ENCODE data around the gene RGS9BP.
"Not testable (repeated sequence)": the region's sequence is repeated elsewhere in the genome, so short reads cannot be mapped to it uniquely, and the experiment has no call there.

Gene RGS9BP, protein sequence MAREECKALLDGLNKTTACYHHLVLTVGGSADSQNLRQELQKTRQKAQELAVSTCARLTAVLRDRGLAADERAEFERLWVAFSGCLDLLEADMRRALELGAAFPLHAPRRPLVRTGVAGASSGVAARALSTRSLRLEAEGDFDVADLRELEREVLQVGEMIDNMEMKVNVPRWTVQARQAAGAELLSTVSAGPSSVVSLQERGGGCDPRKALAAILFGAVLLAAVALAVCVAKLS

DNA sequence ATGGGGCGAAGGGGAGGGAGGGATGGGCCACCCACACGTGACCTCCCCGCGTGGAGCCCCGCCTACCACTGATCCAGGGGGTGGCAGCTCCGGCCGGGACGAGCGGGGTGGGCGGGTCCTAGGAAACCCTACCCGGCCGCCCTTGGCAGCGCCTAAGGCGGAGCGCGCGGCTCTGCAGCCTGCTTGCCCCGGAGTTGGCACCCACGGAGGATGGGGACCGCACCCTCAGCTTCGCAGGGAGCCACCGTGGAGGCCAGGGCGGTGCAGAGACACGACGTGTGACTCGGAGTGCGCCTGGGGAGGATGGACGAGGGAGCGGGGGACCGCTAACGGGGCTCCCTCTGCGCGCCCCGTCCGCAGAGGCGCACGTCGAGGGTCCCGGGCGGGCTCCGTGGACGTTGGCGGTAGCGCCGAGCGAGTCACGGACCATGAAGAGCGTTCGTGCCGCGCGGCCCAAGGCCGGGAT is at the start of gene RGS9BP:
Gene RGS9BP, plus strand, starts transcription at position 129 of the 466 bp plus-strand sequence. CDS start 416 bp downstream, outside the sequence.
- DNase-seq, result peak; percentile 73

DNA sequence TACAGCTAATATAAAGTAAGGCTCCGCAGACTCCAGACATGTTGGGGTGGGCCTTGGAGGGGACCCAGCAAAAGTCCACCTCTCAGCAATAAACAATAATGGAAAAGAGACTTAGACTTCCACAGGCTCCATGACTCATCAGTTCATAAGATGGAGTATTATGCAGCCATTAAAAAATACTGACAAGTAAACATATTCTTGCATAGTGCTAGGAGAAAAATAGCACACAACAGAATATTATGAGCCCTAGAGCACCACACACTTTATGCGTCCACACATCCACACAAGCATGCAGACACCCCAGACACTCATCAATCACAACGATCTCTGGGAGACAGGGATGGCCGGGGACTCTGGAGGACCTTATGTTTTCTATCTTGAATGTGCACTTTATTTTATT is 48.7 kb upstream of the RGS9BP start:
- no peak for DNase-seq

DNA sequence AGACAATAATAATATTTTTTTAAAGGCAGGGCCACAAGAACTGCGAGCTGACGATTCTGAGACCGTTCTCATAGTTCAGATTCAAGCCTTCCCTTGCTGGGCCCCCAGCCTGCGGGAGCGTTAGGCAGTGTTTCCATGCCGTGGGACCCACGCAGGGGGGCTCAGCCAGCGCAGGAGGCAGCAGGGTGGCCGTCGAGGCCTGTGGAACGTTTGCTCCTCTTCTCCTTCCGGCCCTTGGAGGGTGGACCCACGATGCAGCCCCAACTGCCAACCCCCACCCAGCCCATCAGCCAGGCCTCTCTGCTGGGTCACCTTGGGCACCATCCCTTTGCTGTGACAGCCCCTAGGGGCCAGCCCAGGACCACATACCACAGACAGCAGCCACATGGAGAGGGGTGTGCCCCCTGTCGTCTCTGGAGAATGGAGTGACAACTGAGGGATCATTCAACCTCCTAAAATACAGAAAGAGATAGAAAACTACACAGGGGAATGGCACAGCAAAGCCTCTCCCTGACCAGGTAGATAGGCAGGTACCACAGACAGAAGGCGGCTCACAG is 47.9 kb upstream of the RGS9BP start:
- DNase-seq, result no peak

DNA sequence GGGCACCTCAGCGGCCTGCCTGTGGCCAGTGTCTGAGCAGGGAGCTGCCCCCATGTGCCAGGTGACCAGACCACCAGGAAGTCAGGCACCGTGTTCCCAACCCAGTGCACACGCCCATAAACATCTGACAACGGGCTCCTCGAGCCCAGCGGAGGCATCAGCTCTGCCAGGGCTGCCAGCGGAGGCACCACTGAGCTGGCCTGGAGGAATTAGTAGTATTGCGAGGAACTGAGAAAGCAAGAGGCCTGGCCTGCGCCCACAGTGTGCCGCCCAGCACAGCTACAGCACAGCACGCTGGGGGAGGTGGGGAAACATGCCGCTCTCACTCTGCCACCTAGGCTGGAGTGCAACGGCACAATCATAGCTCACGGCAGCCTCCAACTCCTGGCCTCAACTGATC is 45.3 kb upstream of the RGS9BP start:
- DNase-seq, result no peak

DNA sequence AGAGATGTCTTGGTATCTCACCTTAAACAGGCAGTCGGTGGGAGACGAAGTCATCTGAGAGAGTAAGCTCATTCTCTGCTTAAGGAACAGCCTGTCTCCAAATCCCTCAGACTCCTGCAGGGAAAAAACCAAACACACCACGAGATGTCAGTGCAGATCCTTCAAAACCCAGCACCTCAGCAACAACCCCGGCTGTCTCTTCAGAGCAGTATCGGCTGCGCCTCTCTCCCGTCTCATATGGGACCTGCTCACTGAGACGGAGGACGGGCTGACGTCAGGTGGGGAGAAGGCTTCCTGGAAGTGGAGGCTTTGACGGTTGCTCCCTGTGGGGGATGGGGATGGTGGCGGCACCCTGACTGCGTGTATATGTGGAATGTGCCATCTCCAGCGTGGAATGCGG is 44.3 kb upstream of the RGS9BP start:
- no peak for DNase-seq

DNA sequence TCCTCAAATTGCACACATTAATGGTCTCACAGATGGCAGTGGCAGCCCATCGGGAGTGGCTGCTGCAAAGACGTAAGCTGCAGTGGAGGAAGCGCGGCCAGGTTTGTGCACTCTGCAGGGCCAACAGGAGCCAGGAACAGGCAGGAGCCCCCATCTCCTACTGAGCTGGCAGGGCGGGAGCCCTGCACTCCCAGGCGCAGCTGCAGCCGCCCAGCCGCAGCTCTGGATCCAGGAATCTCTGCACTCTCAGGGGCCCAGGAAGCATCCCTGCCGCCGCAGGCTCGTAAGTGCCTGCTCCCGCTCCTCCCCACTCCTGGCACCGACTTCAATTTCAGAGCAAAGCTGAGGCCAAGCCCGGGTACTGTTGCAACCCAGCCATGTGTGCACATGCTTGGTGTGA is 38.2 kb upstream of the RGS9BP start:
- no peak for DNase-seq

DNA sequence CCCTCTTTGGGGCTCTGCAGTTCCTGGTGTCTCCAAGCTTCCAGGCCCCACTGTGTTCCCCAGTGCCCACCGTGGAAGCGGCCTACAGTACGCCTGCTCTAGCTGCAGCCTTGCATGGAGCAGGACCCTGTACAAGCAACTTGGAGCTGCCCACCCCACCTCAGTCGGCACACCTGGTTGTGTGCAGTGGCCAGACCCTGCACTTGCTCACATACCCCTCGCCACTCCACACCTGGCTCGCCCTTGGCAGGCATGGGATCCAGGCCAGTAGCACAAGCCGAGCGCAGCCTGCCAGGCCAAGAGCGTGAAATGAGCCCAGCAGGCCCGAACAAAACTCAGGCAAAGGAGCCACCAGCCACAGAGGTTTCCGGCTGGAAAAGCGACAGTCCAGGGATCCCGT is 37.0 kb upstream of the RGS9BP start:
- DNase-seq, result no peak

DNA sequence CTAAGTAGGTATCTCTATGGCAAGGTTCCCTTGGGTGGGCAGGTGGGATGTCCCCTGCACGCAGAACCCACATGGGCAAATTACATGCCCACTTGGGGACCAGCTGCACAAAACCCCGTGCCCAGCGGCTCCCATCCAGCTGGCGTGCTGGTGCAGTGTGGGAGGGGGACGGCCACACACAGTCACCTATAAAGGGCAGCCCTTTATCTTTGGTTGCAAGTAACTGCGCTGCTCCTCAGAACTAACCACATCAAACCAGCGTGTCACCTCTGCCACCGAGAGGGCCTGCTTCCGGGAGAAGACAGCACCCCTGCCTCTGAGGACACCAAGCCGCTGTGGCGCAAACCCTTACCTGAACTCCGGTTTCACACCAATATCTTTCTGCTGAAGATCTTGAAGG is 32.9 kb upstream of the RGS9BP start:
- DNase-seq, result no peak

DNA sequence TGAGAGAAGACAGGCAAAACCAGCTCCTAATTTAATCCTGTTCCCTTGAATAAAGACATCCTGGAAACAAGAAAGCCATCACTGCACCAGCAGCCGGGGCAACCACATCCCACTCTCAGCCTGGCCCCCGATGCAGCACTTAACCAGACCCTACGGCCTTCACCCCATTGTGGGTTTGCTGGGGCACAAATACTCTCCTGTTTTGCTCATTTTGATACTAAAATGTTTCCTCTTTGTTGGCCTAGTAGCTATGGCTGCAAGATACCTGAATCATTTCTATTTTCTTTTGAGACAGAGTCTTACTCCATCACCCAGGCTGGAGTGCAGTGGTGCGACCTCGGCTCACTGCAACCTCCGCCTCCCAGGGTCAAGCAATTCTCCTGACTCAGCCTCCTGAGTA is 29.1 kb upstream of the RGS9BP start:
- no peak for DNase-seq

DNA sequence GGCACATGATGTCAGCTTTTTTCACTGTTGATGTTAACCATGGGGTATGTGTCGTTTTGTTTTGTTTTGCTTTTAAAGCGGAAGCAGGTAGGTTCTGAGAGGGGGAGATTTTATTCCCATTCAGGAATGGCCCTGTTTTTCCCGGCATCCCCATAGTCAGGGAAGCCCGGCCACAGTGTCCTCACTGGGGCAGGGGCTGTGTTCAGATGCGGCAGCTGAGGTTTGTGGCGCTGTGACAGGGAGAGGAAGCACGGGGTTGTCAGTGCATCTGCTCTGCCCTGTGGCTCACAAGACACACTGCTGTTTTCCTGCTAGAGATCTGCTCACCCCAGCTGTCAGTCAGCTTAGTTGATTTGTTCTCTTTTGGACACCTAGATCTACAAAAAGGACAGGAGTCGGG is 28.3 kb upstream of the RGS9BP start:
- DNase-seq, result no peak

DNA sequence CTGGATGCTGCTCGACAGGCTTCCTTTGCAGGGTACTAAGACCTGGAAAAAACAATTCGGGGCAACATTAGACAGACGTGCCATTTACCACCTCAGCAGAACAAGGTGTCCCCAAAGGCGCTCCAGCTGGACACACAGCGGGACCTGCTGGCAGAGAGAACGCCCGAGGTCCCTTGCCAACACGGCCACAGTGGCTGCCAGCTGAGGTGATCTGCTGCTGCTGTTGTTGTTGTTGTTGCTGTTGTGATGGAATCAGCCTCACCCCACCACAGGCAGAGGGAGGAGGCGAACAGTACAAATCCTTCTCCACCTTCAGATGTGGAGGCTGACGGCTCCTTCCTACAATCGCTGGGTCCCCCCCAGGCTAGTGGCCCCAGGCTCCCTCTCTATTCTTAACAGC is 25.9 kb upstream of the RGS9BP start:
- no peak for DNase-seq

DNA sequence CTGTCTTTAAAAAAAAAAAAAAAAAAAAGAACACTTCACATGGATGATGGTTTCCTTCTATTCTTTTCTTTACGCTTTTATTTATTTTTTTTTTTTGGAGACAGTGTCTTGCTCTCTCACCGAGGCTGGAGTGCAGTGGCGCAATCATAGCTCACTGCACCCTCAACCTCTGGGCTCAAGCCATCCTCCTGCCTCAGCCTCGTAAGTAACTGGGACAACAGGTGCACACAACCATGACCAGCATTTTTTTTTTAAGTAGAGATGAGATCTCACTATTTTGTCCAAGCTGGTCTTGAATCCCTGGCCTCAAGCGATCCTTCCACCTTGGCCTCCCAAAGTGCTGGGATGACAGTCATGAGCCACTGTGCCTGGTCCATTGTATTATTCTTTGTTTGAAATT is 25.0 kb upstream of the RGS9BP start:
- DNase-seq, result no peak

DNA sequence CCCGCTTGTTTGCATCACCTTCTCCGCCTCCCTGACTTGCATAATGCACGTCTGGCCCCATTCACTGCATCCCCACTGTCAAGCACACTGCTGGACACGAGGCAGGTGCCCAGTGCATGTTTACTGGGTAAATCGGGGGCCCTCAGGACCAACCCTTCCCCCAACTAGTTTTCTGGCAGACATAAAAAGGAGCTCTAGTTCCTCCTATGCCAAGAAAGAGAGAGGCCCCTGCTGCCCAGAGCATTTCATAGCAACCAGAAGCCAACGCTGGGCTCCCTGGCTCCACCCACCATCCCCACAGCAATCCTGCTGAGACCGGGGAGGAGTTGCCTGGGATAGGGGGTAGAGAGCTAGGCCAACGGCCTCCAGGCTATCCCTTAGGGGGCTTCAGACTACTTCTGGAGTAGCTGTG is 23.9 kb upstream of the RGS9BP start:
- peak; percentile 60 for DNase-seq

DNA sequence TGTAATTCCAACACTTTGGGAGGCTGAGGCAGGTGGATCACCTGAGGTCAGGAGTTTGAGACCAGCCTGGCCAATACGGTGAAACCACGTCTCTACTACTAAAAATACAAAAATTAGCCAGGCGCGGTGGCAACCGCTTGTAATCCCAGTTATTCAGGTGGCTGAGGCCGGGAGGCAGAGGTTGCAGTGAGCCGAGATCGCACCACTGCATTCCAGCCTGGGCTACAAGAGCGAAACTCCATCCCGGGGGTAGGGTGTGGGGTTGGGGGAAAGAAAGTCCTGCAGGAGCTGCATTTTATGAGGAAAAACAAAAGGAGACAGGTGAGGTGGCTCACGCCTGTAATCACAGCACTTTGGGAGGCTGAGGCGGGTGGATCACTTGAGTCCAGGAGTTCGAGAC is 23.3 kb upstream of the RGS9BP start:
- DNase-seq, result not testable (repeated sequence)

DNA sequence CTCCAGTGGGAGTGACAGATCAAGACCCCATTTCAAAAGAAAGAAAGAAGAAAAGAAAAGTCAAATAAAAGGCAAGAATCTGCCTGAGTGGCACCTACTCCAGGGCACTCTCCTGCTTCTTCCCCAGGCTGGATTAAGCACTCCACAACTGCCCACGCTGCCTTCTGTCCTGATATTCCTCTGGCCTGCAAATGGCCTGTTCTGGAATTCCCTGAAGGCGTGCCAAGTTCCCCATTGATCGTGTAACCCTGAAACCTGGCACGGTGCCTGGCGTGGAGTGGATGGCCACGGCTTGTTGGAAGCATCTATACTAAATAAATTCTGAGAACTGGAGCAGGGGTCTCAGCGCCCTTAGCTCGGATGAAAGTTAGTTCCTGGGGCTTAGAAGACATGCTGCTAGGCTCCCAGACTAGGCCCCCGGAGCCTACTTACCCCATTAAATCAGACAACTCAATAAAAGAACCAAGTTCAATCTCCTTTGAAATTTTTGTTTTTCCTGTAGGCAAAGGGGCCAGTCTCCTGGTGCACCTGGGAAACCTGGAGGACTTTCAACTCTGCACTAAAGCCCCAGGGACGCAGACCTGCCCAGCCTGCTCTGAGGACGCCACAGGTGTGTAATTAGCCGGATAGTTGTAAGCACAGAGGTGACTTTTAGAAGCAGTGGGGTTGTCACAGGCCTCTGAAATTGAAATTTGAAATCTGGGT is 22.6 kb upstream of the RGS9BP start:
- peak; percentile 29 for DNase-seq

DNA sequence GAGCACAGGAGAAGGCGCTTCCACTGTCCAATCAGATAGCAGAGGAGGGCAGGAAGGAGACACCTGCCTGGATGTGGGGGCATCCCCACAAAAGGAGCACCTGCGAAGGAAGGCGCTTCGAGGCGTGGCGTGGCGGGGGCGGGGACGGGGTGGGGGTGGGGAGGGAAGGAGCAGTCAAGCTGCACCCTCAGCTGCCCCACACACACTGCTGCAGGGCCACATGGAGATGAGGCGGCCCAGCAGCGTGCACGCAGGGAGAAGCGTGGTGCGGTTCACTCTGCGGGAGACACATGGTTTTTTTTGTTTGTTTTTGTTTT is 22.1 kb upstream of the RGS9BP start:
- DNase-seq, result no peak

DNA sequence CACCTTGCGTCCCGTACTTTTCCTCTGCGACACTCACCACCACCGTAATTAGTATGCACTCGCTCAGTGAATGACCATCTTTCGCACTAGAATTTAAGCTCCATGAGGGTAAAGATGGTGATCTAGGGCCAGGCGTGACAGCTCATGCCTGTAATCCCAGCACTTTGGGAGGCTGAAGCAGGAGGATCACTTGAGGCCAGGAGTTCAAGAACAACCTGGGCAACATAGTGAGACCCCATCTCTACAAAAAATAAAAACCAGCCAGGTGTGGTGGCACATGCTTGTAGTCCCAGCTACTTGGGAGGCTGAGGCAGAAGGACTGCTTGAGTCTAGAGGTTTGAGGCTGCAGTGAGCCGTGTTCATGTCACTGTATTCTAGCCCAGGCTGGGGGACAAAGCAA is 19.3 kb upstream of the RGS9BP start:
- DNase-seq, result not testable (repeated sequence)

DNA sequence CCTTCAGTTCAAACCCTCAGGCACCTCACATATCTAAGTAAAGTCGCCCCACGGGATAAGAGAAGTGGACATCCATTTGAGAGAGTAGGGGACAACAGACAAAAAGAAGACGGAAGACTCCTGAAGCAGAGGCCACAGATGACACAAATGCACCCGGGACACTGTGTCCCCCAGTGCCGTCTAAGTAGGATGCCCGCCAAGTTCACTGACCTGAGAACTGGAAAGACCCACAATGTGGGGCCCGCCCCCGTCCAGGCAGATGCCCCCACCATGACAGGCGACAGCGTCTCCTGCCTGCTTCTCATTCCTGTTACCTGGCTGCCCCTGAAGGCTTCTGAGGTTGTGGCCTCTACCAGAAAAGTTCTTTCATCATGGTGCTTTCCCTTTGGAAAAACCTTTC is 17.6 kb upstream of the RGS9BP start:
- DNase-seq, result no peak

DNA sequence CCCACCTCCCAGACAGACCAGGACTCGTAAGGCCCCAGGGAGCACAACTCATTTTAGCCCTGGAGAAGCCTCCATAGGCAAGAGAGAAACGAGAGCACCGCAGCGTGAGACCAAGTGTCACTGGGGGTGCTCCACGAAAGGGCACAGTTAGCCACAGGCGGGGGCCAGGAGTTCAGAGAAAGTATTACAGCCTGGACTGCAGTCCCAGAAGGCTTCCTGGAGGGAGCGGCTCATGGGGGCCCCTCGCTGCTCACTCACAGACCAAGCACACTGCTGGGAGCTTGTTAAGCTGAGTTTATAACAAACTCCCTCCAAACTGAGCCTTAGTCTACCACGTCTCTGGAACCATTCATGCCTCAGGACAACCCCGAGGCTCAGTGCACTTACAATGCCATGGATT is 17.1 kb upstream of the RGS9BP start:
- DNase-seq, result no peak

DNA sequence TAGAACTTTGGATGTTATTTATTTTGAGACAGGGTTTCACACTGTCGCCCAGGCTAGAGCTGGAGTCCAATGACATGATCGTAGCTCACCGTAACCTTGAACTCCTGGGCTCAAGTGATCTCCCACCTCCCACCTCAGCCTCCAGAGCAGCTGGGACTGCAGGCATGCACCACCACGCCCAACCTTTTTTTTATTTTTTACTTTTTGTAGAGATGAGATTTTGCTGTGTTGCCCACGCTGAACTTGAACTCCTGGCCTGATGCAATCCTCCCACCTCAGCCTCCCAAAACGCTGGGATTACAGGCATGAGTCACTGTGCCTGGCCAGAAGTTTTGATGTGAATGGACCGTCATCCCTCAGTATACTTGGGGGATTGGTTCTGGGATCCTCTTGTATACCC is 14.3 kb upstream of the RGS9BP start:
- no peak for DNase-seq

DNA sequence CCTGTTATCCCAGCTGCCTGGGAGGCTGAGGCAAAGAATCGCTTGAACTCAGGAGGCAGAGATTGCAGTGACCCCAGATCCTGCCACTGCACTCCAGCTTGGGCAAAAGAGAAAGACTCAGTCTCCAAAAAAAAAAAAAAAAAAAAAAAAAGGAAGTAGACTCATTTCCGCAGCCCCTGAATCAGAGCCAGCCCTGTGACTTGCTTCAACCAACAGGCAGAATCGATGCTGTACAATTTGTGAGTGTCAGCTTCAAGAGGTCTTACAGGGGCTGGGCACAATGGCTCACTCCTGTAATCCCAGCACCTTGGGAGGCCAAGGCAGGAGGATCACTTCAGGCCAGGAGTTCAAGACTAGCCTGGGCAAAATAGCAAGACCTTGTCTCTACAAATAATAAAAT is 13.5 kb upstream of the RGS9BP start:
- DNase-seq, result no peak

DNA sequence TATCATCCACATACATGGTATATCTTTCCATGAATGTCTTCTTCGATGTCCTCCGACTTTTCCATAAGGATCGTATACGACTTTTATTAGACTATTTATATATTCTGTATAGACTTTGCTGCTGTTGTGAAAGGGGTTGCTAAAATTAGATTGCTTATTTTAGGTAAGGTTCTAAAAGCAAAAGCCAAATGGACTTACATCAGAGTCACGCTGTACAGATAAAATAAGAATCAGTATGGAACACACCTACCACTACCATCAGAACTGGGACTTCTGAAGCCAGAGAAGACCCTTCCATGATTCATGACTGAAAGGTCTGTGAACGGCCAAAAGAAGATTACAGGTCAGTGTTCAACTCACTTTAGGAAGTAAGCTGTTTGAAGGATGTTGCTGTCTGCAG is 9.6 kb upstream of the RGS9BP start:
- DNase-seq, result no peak

DNA sequence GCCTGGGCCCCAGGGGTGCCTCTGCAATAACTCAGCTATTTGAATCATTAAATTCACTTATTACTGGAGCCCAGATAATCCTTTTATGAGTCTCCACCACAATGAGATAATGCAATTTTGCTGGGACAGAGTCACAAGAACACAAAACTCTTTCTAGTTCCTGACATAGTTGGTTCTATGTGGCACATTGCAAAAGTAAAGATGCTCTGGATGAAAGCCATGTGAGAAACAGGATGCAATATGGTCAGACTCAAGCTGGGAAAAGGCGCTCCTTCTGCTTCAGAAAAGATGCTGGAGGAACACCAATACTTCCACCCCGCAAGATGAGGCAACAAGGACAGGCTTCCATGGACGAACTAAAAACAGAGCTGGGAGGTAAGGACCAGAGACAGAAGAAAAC is 6.3 kb upstream of the RGS9BP start:
- DNase-seq, result no peak

DNA sequence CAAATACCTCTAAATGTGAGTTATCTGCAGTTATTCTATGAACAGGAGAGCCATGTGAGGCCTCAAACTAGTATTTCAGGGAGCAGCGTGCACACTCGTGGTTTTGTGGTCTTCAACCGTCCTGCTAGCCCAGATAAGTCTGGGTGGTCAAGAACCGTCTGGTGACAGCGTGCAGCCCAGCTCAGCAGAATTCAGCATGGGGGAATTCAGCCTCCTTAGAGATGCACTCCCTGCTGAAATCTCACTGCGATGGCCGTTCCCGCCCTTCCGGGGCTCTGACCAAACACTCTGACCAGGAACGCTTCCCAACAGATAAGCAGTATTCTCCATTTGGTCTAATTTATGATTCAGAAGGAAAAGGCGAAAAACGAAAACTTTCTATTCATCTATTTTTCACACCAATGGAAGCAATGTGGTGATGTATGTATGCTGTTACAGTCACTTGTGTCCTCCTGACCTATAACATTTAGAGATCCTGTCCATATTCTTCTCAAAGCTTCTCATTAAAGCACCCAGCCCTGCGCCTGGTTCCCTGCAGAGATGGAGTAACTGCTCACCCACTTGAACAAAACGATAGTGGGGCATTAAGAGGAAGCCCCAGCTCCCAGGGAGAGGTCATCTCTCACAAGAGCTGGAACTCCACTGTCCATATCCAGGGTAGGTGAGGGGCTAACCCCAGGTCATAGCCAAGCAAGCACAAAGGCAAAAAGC is 3.6 kb upstream of the RGS9BP start:
- DNase-seq, result no peak

All from eye (tissue), 1 donor.